Lung (tissue), 12 donors: ENCODE results near the gene CALCB. TPM values are rescaled to one million over a fixed set of nuclear protein-coding genes. Genes with fewer than 3 reads are reported as not detected.

Source experiments
- ATAC-seq: fragments of 200-7000 bp; cut with Tn5 transposase; one replicate; pipeline ENCODE4 v1.9.1; 2020; ENCODE audit warnings: moderate number of reproducible peaks; ENCODE audit not compliant: insufficient read depth, low FRiP score
- DNase-seq, 3 donors: peaks; one replicate each; pipeline ENCODE4 v3.0.0-alpha.2; 2013 to 2017
- H3K27ac ChIP-seq, 2 donors: one replicate each; pipeline ENCODE4 v1.5.1; 2013; ENCODE audit warnings: mild to moderate bottlenecking in 2 of 2, moderate library complexity in 2 of 2, control low read depth in 1 of 2, inconsistent platforms in 1 of 2, low read depth in 1 of 2, low read length in 1 of 2
- H3K27me3 ChIP-seq, 3 donors: one replicate each; pipeline ENCODE4 v1.5.1; 2013; ENCODE audit warnings: low read length in 2 of 3; ENCODE audit not compliant: control insufficient read depth in 3 of 3, insufficient read depth in 3 of 3
- H3K36me3 ChIP-seq, 4 donors: one replicate each; pipeline ENCODE4 v1.5.1; 2013; ENCODE audit warnings: low read length in 4 of 4, mild to moderate bottlenecking in 1 of 4, moderate library complexity in 1 of 4; ENCODE audit not compliant: control insufficient read depth in 4 of 4, insufficient read depth in 4 of 4
- H3K4me1 ChIP-seq, 5 donors: one replicate each; pipeline ENCODE4 v1.5.1; 2013; ENCODE audit warnings: low read length in 5 of 5, mild to moderate bottlenecking in 2 of 5, moderate library complexity in 1 of 5; ENCODE audit not compliant: control insufficient read depth in 5 of 5, insufficient read depth in 5 of 5
- H3K4me3 ChIP-seq: one replicate; pipeline ENCODE4 v1.5.1; 2013; ENCODE audit warnings: mild to moderate bottlenecking, control low read depth, moderate library complexity
- H3K9ac ChIP-seq, 2 donors: one replicate each; pipeline ENCODE4 v1.5.1; 2013; ENCODE audit warnings: low read length in 2 of 2, control low read depth in 1 of 2; ENCODE audit not compliant: insufficient read depth in 1 of 2
- H3K9me3 ChIP-seq, 4 donors: one replicate each; pipeline ENCODE4 v1.5.1; 2013; ENCODE audit warnings: low read length in 3 of 4, mild to moderate bottlenecking in 1 of 4, moderate library complexity in 1 of 4; ENCODE audit not compliant: control insufficient read depth in 4 of 4, insufficient read depth in 3 of 4
- CTCF ChIP-seq: IDR thresholded peaks from 2 replicates; pipeline ENCODE4 v1.5.1; 2012; ENCODE audit warnings: mild to moderate bottlenecking; ENCODE audit errors: control extremely low read depth, extremely low read depth
- WGBS, 2 donors: extraction: QIAGEN DNeasy Blood & Tissue Kit; methylation state at CpG; one replicate each; pipeline ENCODE4 v1.1.7; 2013; 5-methylcytosine and 5-hydroxymethylcytosine counted together
- polyA plus RNA-seq, 2 donors: library from polyadenylated mRNA; stranded (reverse); fragments of 200-250 nt; gene quantifications; one replicate each; pipeline ENCODE4 v1.2.1, GENCODE V29; 2013
- total RNA-seq, 2 donors: library from RNA; depleted of rRNA in 1 of 2; stranded (reverse); fragments of >200 nt in 1 of 2; gene quantifications; one replicate each; pipeline ENCODE4 v1.2.1, GENCODE V29; 2014 to 2021
- donor health status: control.
- donor health status: control.
- donor health status: Bipolar disorder and iron deficiency.
- donor health status: healthy.
- donor health status: DM: yes; HTN: yes; CAD: no.

Gene CALCB
- total and polyA plus RNA-seq, 4 donors = 0.09 to 0.25 (median 0.11) TPM; not detected in 1

GRCh38 chr11:15071556-15072255 is 1.7 kb upstream of the CALCB start:
- no peak for ATAC-seq
- whole genome bisulfite sequencing, 2 donors = 92 to 93% methylated on average over 32 of the region's 32 CpGs
- H3K27me3 ChIP-seq = peaks cover 12 to 19% (median 19%) of the 10 kb centered on the region in 3 donors

GRCh38 chr11:15072551-15073143 is 746 bp upstream of the CALCB start:
- Histone ChIP-seq H3K27me3 (peaks cover 12 to 19% (median 19%) of the 10 kb centered on the region in 3 donors), H3K4me1 (peaks cover 0 to 19% (median 9%) of the 10 kb centered on the region in 5 donors), H3K36me3 (no peaks in the 10 kb centered on the region), H3K27ac (no peak overlapping the region), H3K4me3 (no peak overlapping the region), H3K9me3 (peaks cover 0 to 12% (median 1%) of the 10 kb centered on the region in 4 donors), H3K9ac (no peak overlapping the region)
- WGBS, 2 donors = 78 to 80% methylated on average over 23 of the region's 23 CpGs
- no peak for TF ChIP-seq CTCF
- ATAC-seq (no peak), DNase-seq (no peak)

More at GRCh38 chr11:15071556-15072255, 1.7 kb upstream of the CALCB start:
- Histone ChIP-seq H3K9ac (no peak overlapping the region), H3K4me1 (peaks cover 0 to 19% (median 9%) of the 10 kb centered on the region in 5 donors), H3K9me3 (peaks cover 0 to 12% (median 1%) of the 10 kb centered on the region in 4 donors), H3K27ac (no peak overlapping the region), H3K4me3 (no peak overlapping the region), H3K36me3 (no peaks in the 10 kb centered on the region)
- no peak for DNase-seq
- TF ChIP-seq CTCF = no peak

GRCh38 chr11:15074206-15075161 is 1.1 kb downstream of the CALCB start:
- WGBS, 2 donors = 4 to 5% methylated on average over 33 of the region's 33 CpGs
- H3K27ac ChIP-seq = no peak overlapping the region
- no peaks in the 10 kb centered on the region for H3K36me3 ChIP-seq
- H3K4me1 ChIP-seq = peaks cover 0 to 19% (median 9%) of the 10 kb centered on the region in 5 donors
- H3K4me3 ChIP-seq = no peak overlapping the region
- peaks cover 12 to 27% (median 19%) of the 10 kb centered on the region in 3 donors for H3K27me3 ChIP-seq
- DNase-seq (peak; percentile 81 to 86 (median 84)), ATAC-seq (peak; percentile 78)
- H3K9me3 ChIP-seq = peaks cover 0 to 12% (median 0%) of the 10 kb centered on the region in 4 donors
- TF ChIP-seq CTCF = peak; percentile 65
- no peak overlapping the region for H3K9ac ChIP-seq
